ENCODE results near the gene CCNDBP1.
"Not testable (repeated sequence)": the region's sequence is repeated elsewhere in the genome, so short reads cannot be mapped to it uniquely, and the experiment has no call there.

CCNDBP1 gene

DNA sequence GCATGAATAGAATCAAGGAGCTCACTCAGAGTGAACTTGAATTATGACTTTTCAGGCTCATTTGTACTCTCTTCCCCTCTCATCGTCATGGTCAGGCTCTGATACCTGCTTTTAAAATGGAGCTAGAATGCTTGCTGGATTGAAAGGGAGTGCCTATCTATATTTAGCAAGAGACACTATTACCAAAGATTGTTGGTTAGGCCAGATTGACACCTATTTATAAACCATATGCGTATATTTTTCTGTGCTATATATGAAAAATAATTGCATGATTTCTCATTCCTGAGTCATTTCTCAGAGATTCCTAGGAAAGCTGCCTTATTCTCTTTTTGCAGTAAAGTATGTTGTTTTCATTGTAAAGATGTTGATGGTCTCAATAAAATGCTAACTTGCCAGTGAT is 9.6 kb downstream of the CCNDBP1 start:
- no peak for DNase-seq

DNA sequence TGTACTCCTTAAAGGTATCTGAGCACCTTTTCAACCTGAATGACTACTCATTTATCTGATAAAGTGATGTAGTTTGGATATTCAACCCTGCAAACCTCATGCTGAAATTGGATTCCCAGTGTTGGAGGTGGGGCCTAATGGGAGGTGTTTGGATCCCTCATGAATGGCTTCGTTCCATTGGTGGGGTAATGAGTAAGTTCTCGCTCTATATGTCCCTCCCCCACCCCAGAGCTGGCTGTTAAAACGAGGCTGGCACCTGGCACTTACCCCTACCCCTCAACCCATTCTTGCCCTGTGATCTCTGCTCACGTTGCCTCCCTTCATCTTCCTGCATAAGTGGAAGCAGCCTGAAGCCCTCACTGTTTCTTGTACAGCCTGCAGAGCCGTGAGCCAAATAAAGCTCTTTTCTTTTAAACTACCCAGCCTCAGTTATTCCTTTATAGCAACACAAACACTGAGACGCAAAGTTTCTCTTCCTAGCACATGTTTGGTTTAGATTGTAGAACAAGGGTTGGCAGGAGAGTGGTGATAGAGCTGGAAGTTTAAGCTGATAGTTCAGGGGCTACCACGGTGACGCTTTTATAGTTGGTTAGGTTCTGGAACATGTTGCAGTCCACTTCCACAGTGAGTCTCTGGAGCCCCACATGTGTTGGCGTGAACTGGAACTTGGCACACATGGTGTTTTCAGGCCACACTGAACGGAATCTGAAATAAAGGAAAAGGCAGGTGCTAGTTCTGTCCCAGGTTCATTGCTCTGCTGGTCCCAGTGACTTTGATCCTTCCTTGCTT is 11.8 kb downstream of the CCNDBP1 start:
- no peak for DNase-seq

DNA sequence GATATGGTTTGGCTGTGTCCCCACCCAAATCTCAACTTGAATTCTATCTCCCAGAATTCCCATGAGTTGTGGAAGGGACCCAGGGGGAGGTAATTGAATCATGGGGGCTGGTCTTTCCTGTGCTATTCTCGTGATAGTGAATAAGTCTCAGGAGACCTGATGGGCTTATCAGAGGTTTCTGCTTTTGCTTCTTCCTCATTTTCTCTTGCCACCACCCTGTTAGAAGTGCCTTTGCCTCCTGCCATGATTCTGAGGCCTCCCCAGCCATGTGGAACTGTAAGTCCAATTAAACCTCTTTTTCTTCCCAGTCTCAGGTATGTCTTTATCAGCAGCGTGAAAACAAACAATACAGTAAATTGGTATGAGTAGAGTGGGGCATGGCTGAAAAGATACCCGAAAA is 12.6 kb downstream of the CCNDBP1 start:
- DNase-seq = not testable (repeated sequence)

- not testable (repeated sequence) for DNase-seq
Observed at GRCh38 chr15:43198556-43198955, 13.4 kb downstream of the CCNDBP1 start.

DNA sequence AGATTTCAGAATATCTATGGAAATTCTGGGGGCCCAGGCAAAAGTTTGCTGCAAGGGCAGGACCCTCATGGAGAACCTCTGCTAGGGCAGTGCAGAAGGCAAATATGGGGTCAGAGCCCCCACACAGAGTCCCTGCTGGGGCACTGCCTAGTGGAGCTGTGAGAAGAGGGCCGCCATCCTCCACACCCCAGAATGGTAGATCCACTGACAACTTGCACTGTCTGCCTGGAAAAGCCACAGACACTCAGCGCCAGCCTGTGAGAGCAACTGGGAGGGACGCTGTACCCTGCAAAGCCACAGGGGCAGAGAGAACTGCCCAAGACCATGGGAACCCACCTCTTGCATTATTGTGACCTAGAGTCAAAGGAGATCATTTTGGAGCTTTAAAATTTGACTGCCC is 13.8 kb downstream of the CCNDBP1 start:
- DNase-seq = no peak

GRCh38 chr15:43199945-43200488 is 14.8 kb downstream of the CCNDBP1 start:
- DNase-seq = no peak

DNA sequence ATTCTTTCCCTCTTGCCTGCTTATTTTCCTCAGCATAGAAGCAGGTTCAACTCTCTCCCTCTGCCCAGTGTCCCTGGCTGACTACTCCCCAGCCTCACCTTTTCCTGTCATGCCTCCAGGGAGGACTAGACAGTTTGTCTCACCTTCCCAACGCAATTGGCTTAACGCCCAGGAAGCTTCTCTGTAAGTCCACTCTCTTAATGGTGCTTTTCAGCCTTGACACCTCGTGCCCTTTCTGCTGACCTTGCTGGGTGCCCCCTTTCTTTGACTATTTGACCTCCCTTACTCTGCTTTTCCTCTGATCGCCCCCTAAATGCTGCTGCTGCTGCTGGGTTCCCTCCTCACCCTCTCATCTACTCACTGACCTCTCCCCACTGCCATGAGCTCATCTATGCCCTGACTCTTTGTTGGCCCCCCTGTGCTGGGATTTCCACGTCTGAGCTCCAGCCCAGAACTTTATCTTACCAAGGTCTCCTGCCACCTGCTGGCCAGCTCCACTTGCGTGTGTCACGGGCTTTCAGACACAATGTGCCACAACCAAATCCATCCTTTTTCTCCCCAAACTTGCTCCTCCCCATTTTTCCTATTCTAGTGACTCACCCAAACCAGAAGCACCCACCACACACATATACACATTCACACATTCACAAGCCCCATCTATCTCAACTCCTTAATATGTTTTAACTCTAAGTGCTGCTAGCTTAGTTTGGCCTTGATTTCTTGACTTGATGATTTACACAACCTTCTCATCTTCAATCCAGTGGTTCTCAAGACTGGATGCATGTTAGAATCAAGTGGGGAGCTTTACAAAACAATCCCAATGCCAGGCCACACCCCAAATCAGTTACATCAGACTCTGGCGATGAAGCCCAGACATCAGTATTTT is 19.1 kb downstream of the CCNDBP1 start:
- DNase-seq = peak; percentile 24

DNA sequence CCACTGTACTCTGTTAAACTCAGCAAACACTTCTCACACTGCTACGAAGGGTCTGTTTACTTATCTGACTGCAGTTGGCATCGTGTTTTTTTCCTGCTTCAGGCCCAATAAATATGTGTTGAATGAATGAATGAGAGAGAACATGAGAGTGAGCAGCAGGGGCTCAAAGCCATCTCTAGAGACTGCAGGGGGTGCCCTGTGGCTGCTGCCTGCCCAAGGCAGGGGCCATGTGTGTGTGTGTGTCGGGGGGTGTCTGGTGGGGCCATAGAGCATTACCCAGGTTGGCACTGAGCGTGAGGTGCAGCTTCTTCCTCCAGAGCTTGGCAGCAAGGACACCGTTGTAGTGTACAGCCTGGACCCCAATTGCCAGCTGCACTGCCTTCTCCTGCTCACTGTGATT is 20.9 kb downstream of the CCNDBP1 start:
- no peak for DNase-seq

DNA sequence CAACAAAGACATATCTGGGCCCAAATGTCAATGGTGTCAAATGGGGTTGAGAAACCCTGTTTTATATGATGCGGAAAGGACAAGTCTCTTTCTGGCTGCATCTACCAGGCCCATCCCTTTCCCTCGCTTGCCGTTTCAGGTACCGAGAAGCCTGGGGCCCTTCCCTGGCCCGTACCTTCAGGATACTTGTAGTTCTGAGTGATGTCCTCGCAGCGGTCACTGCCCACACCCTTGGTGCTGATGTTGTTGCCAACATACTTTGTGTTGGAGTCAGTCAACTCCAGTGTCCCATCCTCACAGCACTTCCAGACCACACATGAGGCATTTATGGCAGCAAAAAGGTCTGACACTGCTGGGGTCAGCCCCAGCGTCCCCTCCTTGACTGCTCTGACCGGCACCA is 21.8 kb downstream of the CCNDBP1 start:
- no peak for DNase-seq

DNA sequence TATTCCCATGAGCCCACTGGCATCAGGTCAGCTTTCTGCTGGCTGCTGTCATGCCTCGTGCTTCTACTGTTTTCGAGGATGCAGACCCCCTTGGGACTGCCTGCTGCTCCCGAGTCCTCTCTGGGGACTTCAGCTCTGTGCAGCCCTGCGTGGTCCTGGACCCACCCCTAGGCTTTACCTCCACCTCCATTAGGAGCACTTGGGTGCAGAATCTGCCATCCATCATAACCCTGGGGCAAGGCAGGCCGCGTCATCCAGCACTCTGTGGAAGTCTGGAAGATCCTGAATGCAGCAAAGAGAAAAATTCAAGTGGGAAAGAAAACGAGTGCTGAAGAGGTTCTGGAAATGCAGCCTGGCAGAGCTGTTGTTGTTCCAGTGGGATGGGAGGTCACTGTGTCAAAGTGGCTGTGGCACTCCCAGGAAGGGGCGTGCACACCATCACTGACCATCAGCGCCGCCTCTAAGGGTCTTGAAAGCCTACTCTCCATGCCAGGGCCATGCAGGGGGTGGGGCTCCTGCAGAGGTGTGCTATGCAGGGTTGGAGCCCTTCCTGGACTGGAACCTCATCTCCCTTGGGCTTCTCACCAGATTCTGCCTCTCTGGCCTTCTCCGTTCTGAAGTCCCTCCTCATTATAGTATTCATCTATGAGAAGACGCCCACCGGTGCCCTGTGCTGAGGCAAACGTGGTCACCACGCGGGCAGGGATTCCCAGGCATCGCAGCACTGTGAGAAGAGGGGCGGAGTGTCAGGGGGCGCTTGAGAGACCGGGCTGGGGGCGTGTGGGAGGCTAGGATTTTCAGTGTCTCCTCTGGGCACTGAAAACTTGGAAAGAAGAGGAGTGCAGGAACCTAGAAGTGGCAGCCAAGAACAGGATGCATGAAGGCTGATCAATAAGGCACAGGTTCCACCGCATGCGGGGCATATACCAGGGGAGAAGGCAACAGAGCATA is 23.1 kb downstream of the CCNDBP1 start:
- DNase-seq = no peak

DNA sequence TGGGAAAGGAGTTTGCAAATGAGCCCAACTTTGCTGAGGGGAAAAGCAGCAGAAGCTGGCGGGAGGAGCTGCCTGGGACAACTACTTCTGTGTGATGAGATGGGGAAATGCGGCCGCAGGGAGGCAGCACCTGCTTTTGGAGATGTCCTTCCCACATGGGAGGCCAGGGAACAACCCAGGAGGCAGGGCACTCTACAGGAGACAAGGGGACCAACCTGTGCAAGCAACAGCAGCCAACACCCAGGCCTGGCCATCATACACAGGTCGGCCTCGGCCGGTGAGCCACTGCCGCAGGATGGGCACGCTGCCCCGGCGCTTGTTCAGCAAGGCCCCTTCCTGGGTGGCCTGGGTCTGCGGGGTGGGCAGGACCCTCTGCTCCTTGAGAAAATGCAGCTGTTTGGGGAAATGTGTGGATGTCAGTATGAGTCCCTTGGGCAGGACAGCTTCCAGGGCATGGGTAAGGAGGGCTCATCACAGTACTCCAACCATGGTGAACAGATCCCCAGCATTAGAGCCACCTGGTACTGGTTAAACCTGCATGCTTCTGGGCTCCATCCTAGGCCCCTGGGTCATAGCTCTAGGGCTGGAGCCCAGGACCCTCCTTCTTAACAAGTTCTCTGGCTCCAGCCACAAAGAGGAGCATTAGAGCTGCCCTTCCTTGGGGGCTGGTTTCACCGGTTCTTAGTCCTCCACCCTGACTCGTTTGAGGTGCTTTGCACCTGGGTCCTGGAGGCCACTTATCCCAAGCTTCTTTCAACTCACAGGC is 24.0 kb downstream of the CCNDBP1 start:
- DNase-seq = no peak

DNA sequence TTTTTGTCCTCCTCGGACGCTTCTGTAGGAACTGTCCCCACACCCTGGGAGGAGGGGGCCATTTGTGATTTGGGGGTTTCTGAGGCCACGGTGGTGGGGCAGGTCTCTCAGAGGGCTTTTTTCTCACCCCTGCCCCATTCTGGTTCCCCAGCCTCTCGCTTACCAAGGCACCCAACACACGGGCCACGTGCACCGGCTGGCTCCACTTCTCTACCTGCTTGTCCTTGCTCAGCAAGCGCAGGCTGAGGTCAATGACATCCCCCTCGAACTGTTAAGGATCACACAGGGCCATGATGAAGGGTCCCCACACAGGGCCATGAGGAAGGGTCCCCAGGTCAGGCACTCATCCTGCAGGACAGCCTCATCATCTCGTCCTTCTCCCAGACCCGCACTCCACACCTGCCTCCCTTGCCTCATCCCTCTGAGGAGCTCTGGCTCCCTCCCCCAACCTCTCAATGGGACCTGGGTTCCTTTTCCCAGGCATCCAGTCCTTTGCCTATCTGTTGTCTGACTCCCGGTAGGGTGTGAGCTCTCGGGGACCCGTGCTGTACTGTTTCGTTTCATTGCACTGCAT is 25.1 kb downstream of the CCNDBP1 start:
- no peak for DNase-seq

- no peak for DNase-seq
Observed at GRCh38 chr15:43210807-43211206, 25.6 kb downstream of the CCNDBP1 start.

DNA sequence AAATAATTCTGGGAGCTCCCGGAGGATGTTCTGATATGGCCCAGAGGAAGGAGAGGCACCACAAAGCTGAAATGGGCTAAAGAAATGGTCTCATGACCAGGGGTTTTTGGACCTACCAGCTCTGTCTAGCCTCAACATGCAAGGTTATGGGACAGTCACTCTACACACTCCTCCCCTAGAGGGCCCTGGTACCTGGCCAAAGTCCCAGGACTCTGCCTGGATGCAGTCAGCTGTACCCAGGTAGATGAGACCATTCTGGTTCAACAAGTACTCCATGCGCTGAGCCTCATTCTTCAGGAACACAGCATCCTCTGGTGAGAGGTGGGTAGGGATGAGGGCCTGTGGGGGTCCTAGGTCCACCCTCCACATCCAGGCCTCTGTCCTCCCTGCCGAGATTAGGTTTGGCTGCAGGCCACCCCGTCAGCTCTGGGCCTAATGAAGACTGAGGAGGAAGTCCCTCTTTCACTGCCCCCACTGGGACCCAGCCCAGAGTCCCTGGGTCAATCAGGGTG is 26.1 kb downstream of the CCNDBP1 start:
- no peak for DNase-seq

GRCh38 chr15:43212299-43212698 is 27.1 kb downstream of the CCNDBP1 start:
- no peak for DNase-seq

DNA sequence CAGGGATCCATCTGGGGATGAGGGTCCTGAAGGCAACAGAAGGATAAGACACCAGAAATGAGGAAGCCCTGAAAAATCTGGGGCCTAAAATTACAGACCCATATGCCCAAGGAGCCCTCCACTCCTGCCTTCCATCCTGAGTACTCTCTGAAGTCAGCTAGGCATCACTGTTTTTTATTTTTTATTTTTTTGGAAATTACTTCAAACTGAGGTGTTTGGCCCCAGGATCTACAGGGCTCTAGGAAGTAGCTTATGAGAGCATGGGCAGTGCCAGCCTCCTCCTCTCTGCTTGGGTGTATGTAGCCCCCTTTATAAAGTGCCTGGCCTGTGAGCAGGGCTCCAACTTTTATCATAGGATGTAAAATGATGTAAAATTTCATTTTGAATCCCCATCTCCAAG is 27.7 kb downstream of the CCNDBP1 start:
- no peak for DNase-seq

DNA sequence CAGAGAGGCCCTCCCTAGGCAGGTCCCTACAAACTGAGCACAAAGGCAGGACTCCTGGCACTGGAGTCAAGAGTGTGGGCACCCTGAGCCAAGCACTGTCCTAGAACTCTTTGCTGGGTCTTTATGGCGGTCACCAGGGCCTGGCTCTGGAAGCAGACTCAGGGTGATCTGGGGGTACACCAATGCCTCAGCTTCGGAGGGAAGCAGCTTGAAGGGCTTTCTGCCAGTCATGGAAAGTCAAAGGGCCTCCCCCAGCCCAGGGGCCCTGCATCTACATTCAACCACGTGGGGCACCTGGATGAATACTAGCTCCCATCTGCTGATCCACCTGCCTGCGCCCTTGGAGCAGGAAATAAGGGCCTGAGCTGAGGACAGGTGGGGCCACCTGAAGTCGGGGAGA is 28.3 kb downstream of the CCNDBP1 start:
- no peak for DNase-seq

- DNase-seq = no peak
Observed at GRCh38 chr15:43214169-43214568, 29.0 kb downstream of the CCNDBP1 start.

GRCh38 chr15:43214592-43215295 is 29.5 kb downstream of the CCNDBP1 start:
- DNase-seq = no peak

- no peak for DNase-seq
Observed at GRCh38 chr15:43215961-43216360, 30.8 kb downstream of the CCNDBP1 start.
